ENCODE data around the gene RETSAT.

RETSAT gene

DNA sequence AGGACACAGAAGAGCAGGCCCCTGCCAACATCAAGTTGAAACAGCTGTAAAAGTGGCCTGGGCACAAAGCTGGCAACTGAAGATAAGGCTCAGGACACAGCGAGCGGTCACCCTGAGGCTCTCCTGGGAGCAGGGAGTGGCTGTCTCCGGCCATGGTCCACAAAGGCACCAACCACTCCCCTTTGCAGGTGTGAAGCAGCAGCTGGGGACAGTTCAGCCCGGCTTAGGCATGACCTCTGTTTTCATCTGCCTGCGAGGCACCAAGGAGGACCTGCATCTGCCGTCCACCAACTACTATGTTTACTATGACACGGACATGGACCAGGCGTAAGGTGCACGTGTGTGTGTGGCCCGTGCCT, 39.5 kb downstream of the RETSAT start:
- H3K36me3 ChIP-seq (ENCODE audit: insufficient read depth, low read length) = peaks cover 44% of the 10 kb centered on the region; the same call in 1 of the 2 replicates
- H2AFZ ChIP-seq (ENCODE audit: low read length) = no peak overlapping the region
- H3F3A ChIP-seq (ENCODE audit: low read depth) = no peaks in the 10 kb centered on the region
- no peak overlapping the region for H3K4me2 ChIP-seq (ENCODE audit: low read depth, low read length, poor library complexity, severe bottlenecking)
- H4K20me1 ChIP-seq (ENCODE audit: insufficient read depth, low read length, poor library complexity, severe bottlenecking) = peaks cover 24% of the 10 kb centered on the region
- no peaks in the 10 kb centered on the region for H3K27me3 ChIP-seq (ENCODE audit: insufficient read depth, low read length, poor library complexity, severe bottlenecking)
- H3K9me3 ChIP-seq (ENCODE audit: insufficient read depth, low read depth, low read length) = no peaks in the 10 kb centered on the region
- peaks cover 14% of the 10 kb centered on the region for H3K4me1 ChIP-seq (ENCODE audit: insufficient read depth, low read length, poor library complexity, severe bottlenecking)
- TF ChIP-seq EZH2phosphoT487 (IDR thresholded peaks at IDR 0.05; ENCODE audit: borderline replicate concordance) = no peak
- TF ChIP-seq CTCF (conservative IDR thresholded peaks at IDR 0.05; ENCODE audit: low read length) = no peak
- no peak overlapping the region for H3K4me3 ChIP-seq (ENCODE audit: low read length, poor library complexity, severe bottlenecking)
- H3K9ac ChIP-seq (ENCODE audit: low read depth, low read length, poor library complexity, severe bottlenecking) = no peak overlapping the region
- H3K79me2 ChIP-seq (ENCODE audit: insufficient read depth, low read length) = peaks cover 25% of the 10 kb centered on the region
- no peaks in the 10 kb centered on the region for H3K9me2 ChIP-seq (replicated peaks; ENCODE audit: low read depth, low read length)

- peaks cover 4% of the 10 kb centered on the region for H4K20me1 ChIP-seq (ENCODE audit: insufficient read depth, low read length, poor library complexity, severe bottlenecking)
These were observed 41.9 kb downstream of the RETSAT start for GRCh38 chr2:85312404-85312803.

DNA sequence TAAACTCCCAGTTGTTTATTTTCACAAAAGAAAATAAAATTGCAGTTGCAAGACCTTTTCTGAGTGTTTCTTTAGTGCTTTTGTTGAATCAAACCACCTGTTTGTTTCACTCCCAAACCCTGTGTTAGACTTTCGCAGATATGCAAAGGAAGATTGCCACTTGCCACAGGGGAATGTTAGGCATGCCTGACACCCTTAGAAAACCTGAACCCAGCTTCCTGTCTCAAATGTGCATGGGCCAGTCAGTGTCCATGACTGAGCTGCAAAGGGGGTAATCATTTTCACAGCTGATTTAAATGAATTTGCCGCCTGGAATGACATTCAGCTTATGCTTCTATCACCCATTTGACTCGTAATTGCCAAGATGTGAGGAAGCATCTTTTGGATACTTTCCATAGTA, 44.0 kb downstream of the RETSAT start:
- Histone ChIP-seq H3K4me2 (ENCODE audit: low read depth, low read length, poor library complexity, severe bottlenecking) (no peak overlapping the region), H3K9ac (ENCODE audit: low read depth, low read length, poor library complexity, severe bottlenecking) (no peak overlapping the region), H3F3A (ENCODE audit: low read depth) (no peaks in the 10 kb centered on the region), H4K20me1 (ENCODE audit: insufficient read depth, low read length, poor library complexity, severe bottlenecking) (no peaks in the 10 kb centered on the region), H3K4me3 (ENCODE audit: low read length, poor library complexity, severe bottlenecking) (no peak overlapping the region), H2AFZ (ENCODE audit: low read length) (no peak overlapping the region), H3K4me1 (ENCODE audit: insufficient read depth, low read length, poor library complexity, severe bottlenecking) (peaks cover 16% of the 10 kb centered on the region), H3K79me2 (ENCODE audit: insufficient read depth, low read length) (no peaks in the 10 kb centered on the region), H3K36me3 (ENCODE audit: insufficient read depth, low read length) (peaks cover 11% of the 10 kb centered on the region; the same call in 1 of the 2 replicates), H3K27me3 (ENCODE audit: insufficient read depth, low read length, poor library complexity, severe bottlenecking) (no peaks in the 10 kb centered on the region), H3K9me2 (replicated peaks; ENCODE audit: low read depth, low read length) (no peaks in the 10 kb centered on the region), H3K9me3 (ENCODE audit: insufficient read depth, low read depth, low read length) (no peaks in the 10 kb centered on the region)
- TF ChIP-seq CTCF (conservative IDR thresholded peaks at IDR 0.05; ENCODE audit: low read length) = no peak
- TF ChIP-seq EZH2phosphoT487 (IDR thresholded peaks at IDR 0.05; ENCODE audit: borderline replicate concordance) = no peak

More at GRCh38 chr2:85312404-85312803, 41.9 kb downstream of the RETSAT start:
- Histone ChIP-seq H3K9me3 (ENCODE audit: insufficient read depth, low read depth, low read length) (no peaks in the 10 kb centered on the region), H2AFZ (ENCODE audit: low read length) (no peak overlapping the region), H3K4me2 (ENCODE audit: low read depth, low read length, poor library complexity, severe bottlenecking) (no peak overlapping the region), H3K4me3 (ENCODE audit: low read length, poor library complexity, severe bottlenecking) (no peak overlapping the region), H3K36me3 (ENCODE audit: insufficient read depth, low read length) (peaks cover 28% of the 10 kb centered on the region; the same call in 1 of the 2 replicates), H3F3A (ENCODE audit: low read depth) (no peaks in the 10 kb centered on the region), H3K79me2 (ENCODE audit: insufficient read depth, low read length) (0 out of 2 replicates have a peak, but pooled peaks cover 7% of the 10 kb centered on the region), H3K9ac (ENCODE audit: low read depth, low read length, poor library complexity, severe bottlenecking) (no peak overlapping the region), H3K4me1 (ENCODE audit: insufficient read depth, low read length, poor library complexity, severe bottlenecking) (peaks cover 10% of the 10 kb centered on the region), H3K27me3 (ENCODE audit: insufficient read depth, low read length, poor library complexity, severe bottlenecking) (no peaks in the 10 kb centered on the region), H3K9me2 (replicated peaks; ENCODE audit: low read depth, low read length) (no peaks in the 10 kb centered on the region)
- TF ChIP-seq EZH2phosphoT487 (IDR thresholded peaks at IDR 0.05; ENCODE audit: borderline replicate concordance) (no peak), CTCF (conservative IDR thresholded peaks at IDR 0.05; ENCODE audit: low read length) (no peak)

Data from Loucy (cell line).